Vagina (tissue), 2 donors: ENCODE data around the gene PTRH1. TPM values are rescaled to one million over a fixed set of nuclear protein-coding genes. Genes with fewer than 3 reads are reported as not detected.

Experiments
- DNase-seq, 2 donors: peaks; one replicate each; pipeline ENCODE4 v3.0.0-alpha.2; 2017; ENCODE audit errors: extremely low spot score in 2 of 2
- H3K27ac ChIP-seq: fragments of 200-600 bp; sonication (generic); one replicate; pipeline ENCODE4 v1.5.1; 2019
- H3K27me3 ChIP-seq: fragments of 200-600 bp; sonication (generic); one replicate; pipeline ENCODE4 v1.5.1; 2019
- H3K36me3 ChIP-seq, 2 donors: fragments of 200-600 bp; sonication (generic); one replicate each; pipeline ENCODE4 v1.5.1; 2017 to 2019
- H3K4me1 ChIP-seq: fragments of 200-600 bp; sonication (generic); one replicate; pipeline ENCODE4 v1.5.1; 2019
- H3K4me3 ChIP-seq, 2 donors: fragments of 200-600 bp; sonication (generic); 1 replicate in 1 of 2; 2 replicates in 1 of 2; pipeline ENCODE4 v1.5.1; 2016 to 2019
- H3K9me3 ChIP-seq: fragments of 200-600 bp; sonication (generic); one replicate; pipeline ENCODE4 v1.5.1; 2019
- CTCF ChIP-seq, 3 experiments: fragments of 450-650 bp in 2 of 3; fragments of 200-600 bp in 1 of 3; sonication (generic) in 1 of 3; IDR thresholded peaks; one replicate each; pipeline ENCODE4 v1.5.1; 2017 to 2019; ENCODE audit warnings: antibody characterized with exemption in 3 of 3, mild to moderate bottlenecking in 2 of 3, moderate library complexity in 2 of 3
- POLR2A ChIP-seq, 2 donors: fragments of 450-650 bp; IDR thresholded peaks; one replicate each; pipeline ENCODE4 v1.6.1; 2017; ENCODE audit warnings: antibody characterized with exemption in 2 of 2, mild to moderate bottlenecking in 2 of 2, moderate library complexity in 2 of 2
- POLR2AphosphoS5 ChIP-seq, 2 donors: sonication (generic); formaldehyde crosslinking; IDR thresholded peaks; one replicate each; pipeline ENCODE4 v1.9.0; 2017; ENCODE audit warnings: antibody characterized with exemption in 2 of 2, mild to moderate bottlenecking in 2 of 2, low read depth in 1 of 2; ENCODE audit not compliant: insufficient read depth in 1 of 2
- intact Hi-C: fragments of 100-400 bp; cut with DNase I; formaldehyde crosslinking; loops from one replicate; pipeline ENCODE4 v1.15.1; 2023
- total RNA-seq: library from RNA; depleted of rRNA; stranded (reverse); fragments of >200 nt; gene quantifications from one replicate; pipeline ENCODE4 v1.2.3, GENCODE V29; 2016

The PTRH1 gene
- total RNA-seq, 1 donor from 2014 or later: 2.2 TPM

- intact Hi-C loops: no loop called here
- H3K27ac ChIP-seq: no peak overlapping the region
- H3K36me3 ChIP-seq: no peaks in the 10 kb centered on the region
- peaks cover 17% of the 10 kb centered on the region for H3K4me1 ChIP-seq
- H3K4me3 ChIP-seq: no peak overlapping the region
- TF ChIP-seq POLR2A (IDR thresholded peaks at IDR 0.05) (no peak), POLR2AphosphoS5 (IDR thresholded peaks at IDR 0.05; ENCODE audit: insufficient read depth in 1 of 2, low read depth in 1 of 2) (no peak), CTCF (IDR thresholded peaks at IDR 0.05) (no peak)
- DNase-seq: no peak
- H3K27me3 ChIP-seq: no peaks in the 10 kb centered on the region
- H3K9me3 ChIP-seq: no peaks in the 10 kb centered on the region
These were observed 6.7 kb upstream of the PTRH1 start for GRCh38 chr9:127722055-127722745.

GRCh38 chr9:127721391-127721821 lies 5.9 kb upstream of the PTRH1 start:
- Histone ChIP-seq H3K4me3 (no peak overlapping the region), H3K36me3 (no peaks in the 10 kb centered on the region), H3K4me1 (peaks cover 19% of the 10 kb centered on the region), H3K27ac (no peak overlapping the region), H3K9me3 (no peaks in the 10 kb centered on the region), H3K27me3 (no peaks in the 10 kb centered on the region)
- TF ChIP-seq CTCF (IDR thresholded peaks at IDR 0.05): no peak
- no peak for TF ChIP-seq POLR2A (IDR thresholded peaks at IDR 0.05)
- TF ChIP-seq POLR2AphosphoS5 (IDR thresholded peaks at IDR 0.05; ENCODE audit: insufficient read depth in 1 of 2, low read depth in 1 of 2): no peak
- intact Hi-C loops: no loop called here
- DNase-seq: no peak

- Histone ChIP-seq H3K36me3 (no peaks in the 10 kb centered on the region), H3K27me3 (no peaks in the 10 kb centered on the region), H3K9me3 (no peaks in the 10 kb centered on the region), H3K4me1 (peaks cover 25% of the 10 kb centered on the region), H3K27ac (no peak overlapping the region), H3K4me3 (no peak overlapping the region)
- intact Hi-C loops: no loop called here
- TF ChIP-seq CTCF (IDR thresholded peaks at IDR 0.05) (no peak), POLR2A (IDR thresholded peaks at IDR 0.05) (no peak), POLR2AphosphoS5 (IDR thresholded peaks at IDR 0.05; ENCODE audit: insufficient read depth in 1 of 2, low read depth in 1 of 2) (no peak)
- DNase-seq: no peak
These were observed 5.4 kb upstream of the PTRH1 start for GRCh38 chr9:127720865-127721227.

GRCh38 chr9:127720031-127720864 lies 4.8 kb upstream of the PTRH1 start:
- Histone ChIP-seq H3K27me3 (no peaks in the 10 kb centered on the region), H3K27ac (no peak overlapping the region), H3K36me3 (no peaks in the 10 kb centered on the region), H3K4me1 (peaks cover 25% of the 10 kb centered on the region), H3K9me3 (no peaks in the 10 kb centered on the region), H3K4me3 (no peak overlapping the region)
- intact Hi-C loops: no loop called here
- TF ChIP-seq CTCF (IDR thresholded peaks at IDR 0.05) (no peak), POLR2A (IDR thresholded peaks at IDR 0.05) (no peak), POLR2AphosphoS5 (IDR thresholded peaks at IDR 0.05; ENCODE audit: insufficient read depth in 1 of 2, low read depth in 1 of 2) (no peak)
- DNase-seq: no peak

- no peak for TF ChIP-seq POLR2AphosphoS5 (IDR thresholded peaks at IDR 0.05; ENCODE audit: insufficient read depth in 1 of 2, low read depth in 1 of 2)
- TF ChIP-seq CTCF (IDR thresholded peaks at IDR 0.05): no peak
- no peak for TF ChIP-seq POLR2A (IDR thresholded peaks at IDR 0.05)
- DNase-seq: no peak
- intact Hi-C loops: no loop called here
- H3K27ac ChIP-seq: no peak overlapping the region
- no peak overlapping the region for H3K4me3 ChIP-seq
- no peaks in the 10 kb centered on the region for H3K9me3 ChIP-seq
- H3K4me1 ChIP-seq: peaks cover 26% of the 10 kb centered on the region
- no peaks in the 10 kb centered on the region for H3K36me3 ChIP-seq
- H3K27me3 ChIP-seq: no peaks in the 10 kb centered on the region
These were observed 2.3 kb upstream of the PTRH1 start for GRCh38 chr9:127717766-127718165.
